HG03558 (cell line): Measurements from ENCODE around the gene LRP1-AS.

ENCODE experiments used
- ATAC-seq: cut with Tn5 transposase; IDR thresholded peaks from one replicate; pipeline ENCODE4 v1.9.1; 2021; ENCODE audit warnings: moderate number of reproducible peaks; ENCODE audit not compliant: unreplicated experiment; ENCODE audit errors: extremely low read depth

LRP1-AS gene

DNA sequence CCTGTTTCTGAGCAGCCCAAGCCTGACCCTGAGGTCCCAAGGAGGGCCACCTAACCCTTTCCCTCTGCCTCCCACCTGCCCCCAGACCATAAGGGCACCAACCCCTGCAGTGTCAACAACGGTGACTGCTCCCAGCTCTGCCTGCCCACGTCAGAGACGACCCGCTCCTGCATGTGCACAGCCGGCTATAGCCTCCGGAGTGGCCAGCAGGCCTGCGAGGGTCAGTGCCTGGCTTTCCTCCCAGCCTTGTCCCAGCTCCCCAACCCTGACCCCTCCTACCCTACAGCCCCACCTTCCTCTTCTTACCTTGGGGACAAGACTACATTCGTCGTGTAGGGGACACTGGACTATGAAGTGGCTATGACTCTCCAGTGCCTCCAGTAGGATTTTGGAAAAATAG lies 33.7 kb upstream of the LRP1-AS start:
- ATAC-seq: no peak

- ATAC-seq: no peak
These were observed 33.0 kb upstream of the LRP1-AS start for GRCh38 chr12:57180321-57180989.

DNA sequence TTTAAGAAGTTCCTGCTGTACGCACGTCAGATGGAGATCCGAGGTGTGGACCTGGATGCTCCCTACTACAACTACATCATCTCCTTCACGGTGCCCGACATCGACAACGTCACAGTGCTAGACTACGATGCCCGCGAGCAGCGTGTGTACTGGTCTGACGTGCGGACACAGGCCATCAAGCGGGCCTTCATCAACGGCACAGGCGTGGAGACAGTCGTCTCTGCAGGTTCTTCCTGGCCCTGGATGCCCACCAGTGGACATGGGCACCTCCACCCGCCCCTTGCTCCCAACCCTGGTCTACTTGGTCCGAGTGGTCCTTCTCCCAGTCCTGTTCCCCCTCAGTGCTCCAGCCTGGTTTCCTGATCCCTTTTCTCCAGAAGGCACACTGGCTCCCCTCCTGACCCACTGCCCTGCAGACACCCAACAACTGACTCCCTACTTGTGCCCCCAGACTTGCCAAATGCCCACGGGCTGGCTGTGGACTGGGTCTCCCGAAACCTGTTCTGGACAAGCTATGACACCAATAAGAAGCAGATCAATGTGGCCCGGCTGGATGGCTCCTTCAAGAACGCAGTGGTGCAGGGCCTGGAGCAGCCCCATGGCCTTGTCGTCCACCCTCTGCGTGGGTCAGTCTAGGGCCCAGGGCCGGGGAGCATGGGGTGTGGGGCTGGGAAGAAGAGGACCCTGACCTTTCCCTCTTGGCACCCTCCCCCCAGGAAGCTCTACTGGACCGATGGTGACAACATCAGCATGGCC lies 32.1 kb upstream of the LRP1-AS start:
- no peak for ATAC-seq

DNA sequence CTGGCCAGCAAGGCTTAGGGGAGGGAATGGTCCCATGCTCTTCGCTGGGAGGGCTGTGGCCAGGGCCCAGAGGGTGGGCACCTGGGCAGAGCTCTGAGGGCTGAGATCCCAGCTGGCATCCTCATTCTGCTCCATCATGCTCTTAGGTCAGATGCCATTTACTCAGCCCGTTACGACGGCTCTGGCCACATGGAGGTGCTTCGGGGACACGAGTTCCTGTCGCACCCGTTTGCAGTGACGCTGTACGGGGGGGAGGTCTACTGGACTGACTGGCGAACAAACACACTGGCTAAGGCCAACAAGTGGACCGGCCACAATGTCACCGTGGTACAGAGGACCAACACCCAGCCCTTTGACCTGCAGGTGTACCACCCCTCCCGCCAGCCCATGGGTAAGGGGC lies 30.8 kb upstream of the LRP1-AS start:
- ATAC-seq: no peak

DNA sequence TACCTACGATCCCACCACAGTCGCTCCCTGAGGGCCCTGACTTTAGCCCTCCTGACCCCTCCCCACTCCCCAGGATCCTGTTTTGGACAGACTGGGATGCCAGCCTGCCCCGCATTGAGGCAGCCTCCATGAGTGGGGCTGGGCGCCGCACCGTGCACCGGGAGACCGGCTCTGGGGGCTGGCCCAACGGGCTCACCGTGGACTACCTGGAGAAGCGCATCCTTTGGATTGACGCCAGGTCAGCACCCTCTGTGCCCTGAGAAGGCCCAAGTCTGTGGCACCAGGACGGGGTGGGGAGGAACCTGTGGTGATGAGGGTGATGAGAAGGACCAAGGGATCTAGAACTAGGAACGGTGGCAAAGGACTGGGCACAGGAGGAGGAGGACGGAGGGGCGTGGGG lies 29.9 kb upstream of the LRP1-AS start:
- ATAC-seq: no peak

GRCh38 chr12:57176846-57177245 lies 29.4 kb upstream of the LRP1-AS start:
- no peak for ATAC-seq

DNA sequence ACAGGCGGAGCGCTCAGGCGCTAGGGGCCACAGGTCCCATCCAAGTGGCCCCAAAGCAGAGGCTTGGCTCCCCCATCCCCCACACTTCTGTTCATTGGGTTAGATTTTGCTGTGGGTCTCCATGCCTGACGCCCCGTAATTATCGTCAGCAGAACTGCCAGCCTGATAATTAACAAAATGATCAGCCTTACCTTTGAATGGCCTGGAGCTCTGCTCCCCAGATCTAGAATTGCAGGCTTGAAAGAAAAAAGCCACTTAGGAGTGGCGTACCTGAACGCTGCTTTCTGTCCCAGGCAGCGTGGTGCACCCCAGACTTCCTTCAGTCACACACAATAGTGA lies 28.7 kb upstream of the LRP1-AS start:
- ATAC-seq: no peak

- no peak for ATAC-seq
These were observed 28.2 kb upstream of the LRP1-AS start for GRCh38 chr12:57175428-57176138.

GRCh38 chr12:57173683-57174082 lies 26.3 kb upstream of the LRP1-AS start:
- no peak for ATAC-seq

DNA sequence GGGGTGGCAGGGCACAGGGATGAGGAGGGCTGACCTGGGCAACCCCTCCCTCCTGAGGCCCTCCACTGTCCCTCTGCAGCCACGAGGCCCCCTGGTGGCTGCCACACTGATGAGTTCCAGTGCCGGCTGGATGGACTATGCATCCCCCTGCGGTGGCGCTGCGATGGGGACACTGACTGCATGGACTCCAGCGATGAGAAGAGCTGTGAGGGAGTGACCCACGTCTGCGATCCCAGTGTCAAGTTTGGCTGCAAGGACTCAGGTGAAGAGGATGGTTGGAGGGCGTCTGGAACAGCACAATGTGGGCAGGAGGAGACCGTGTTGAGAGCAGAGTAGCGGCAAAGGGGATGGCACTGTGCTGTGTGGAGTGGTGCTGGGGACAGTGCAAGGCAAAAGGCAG lies 25.7 kb upstream of the LRP1-AS start:
- no peak for ATAC-seq

DNA sequence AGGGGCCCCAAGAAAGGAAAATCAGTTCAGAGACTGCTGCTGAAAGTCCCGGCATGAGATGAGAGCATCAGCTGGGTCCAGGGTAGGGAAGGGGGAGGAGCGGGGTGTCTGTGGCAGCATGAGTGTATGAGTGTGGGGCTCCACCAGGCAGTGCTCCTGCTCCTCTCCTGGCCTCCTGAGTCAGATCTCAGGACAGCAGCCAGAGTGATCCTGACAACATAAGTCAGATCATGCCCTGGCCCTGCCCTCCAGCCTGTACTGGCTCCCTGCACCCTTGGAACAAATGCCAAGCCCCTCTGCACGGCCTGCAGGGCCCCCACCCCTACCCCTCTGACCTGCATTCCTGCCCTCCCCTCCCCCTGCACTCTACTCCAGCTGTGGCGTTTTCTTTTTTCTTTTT lies 24.2 kb upstream of the LRP1-AS start:
- ATAC-seq: no peak

DNA sequence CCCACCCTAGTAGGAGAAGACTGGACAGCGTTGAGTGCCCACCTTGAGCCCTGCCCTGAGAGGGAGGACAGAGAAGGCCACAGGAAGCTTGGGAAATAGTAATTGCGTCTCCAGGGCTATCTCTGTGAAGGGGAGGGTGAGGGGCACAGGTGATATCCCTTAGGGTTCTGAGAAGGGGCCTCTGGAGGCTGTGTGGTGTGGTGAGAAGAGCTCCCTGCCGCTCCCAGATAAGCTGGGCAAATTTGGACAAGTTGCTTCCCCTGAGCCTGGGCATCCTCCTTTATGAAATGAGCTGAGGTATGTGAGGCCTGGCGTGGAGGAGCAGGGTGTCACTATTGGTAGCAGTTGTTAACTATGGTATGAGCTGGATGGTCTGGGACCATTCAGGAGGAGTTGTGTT lies 23.5 kb upstream of the LRP1-AS start:
- ATAC-seq: no peak

- no peak for ATAC-seq
These were observed 23.0 kb upstream of the LRP1-AS start for GRCh38 chr12:57170408-57170807.

DNA sequence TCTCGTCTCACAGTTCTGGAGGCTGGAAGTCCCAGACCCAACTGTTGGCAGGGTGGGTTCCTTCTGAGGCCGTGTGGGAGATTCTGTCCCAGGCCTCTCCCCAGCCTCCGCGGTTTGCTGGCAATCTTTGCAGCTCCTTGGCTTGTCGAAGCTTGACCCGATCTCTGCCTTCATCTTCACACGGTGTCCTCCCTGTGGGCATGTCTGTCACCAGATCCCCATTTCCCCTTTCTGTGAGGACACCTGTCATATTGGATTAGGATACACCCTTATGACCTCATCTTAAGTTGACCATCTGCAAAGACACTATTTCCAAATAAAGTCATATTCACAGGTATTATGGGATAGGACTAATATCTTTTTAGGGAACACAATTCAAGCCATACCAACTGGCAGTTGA lies 22.6 kb upstream of the LRP1-AS start:
- ATAC-seq: no peak

DNA sequence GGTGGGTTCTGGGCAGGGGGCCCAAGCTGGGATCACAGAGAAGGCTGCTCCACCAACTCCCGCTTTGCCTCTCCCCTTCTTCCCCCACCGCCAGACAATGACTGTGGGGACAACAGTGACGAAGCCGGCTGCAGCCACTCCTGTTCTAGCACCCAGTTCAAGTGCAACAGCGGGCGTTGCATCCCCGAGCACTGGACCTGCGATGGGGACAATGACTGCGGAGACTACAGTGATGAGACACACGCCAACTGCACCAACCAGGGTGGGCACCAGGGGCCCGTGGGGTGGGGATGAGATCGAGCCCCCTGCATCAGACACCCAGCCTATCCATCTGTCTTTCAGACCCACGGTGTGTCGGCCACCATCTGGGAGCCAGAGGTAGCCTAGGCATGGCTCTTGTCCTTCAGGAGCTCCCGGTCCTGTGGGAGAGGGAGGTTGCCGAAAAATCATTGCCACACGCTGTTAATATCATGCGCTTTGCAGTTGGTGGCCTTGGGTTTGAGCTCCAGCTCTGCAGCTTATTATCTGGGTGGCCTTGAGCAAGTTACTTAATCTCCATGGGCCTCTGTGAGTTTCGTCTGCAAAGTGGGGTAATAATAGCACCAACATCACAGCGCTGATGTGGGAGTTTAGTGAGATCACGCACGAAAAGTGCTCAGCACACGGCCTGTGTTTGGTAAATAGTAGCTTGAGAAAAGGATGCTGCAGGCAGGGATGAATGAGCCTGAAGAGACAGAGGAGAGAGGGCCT lies 21.8 kb upstream of the LRP1-AS start:
- no peak for ATAC-seq

GRCh38 chr12:57168058-57168457 lies 20.6 kb upstream of the LRP1-AS start:
- no peak for ATAC-seq

DNA sequence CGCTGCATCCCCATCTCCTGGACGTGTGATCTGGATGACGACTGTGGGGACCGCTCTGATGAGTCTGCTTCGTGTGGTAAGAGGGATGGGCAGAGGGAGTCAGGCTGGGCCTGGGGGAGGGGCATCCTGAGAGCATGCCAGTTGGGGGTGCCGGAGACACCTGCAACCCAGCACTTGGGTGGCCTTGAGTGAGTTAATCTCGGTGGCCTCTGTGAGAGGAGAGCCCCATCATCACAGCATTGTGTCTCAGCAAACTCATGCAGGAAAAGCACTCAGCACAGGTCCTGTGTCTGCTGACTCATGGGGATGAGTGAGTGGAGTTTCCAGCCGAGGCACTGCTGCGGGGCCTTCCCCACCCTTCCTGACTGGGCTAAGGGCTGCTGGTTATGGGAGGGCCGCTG lies 19.6 kb upstream of the LRP1-AS start:
- no peak for ATAC-seq

- no peak for ATAC-seq
These were observed 18.3 kb upstream of the LRP1-AS start for GRCh38 chr12:57165741-57166140.

DNA sequence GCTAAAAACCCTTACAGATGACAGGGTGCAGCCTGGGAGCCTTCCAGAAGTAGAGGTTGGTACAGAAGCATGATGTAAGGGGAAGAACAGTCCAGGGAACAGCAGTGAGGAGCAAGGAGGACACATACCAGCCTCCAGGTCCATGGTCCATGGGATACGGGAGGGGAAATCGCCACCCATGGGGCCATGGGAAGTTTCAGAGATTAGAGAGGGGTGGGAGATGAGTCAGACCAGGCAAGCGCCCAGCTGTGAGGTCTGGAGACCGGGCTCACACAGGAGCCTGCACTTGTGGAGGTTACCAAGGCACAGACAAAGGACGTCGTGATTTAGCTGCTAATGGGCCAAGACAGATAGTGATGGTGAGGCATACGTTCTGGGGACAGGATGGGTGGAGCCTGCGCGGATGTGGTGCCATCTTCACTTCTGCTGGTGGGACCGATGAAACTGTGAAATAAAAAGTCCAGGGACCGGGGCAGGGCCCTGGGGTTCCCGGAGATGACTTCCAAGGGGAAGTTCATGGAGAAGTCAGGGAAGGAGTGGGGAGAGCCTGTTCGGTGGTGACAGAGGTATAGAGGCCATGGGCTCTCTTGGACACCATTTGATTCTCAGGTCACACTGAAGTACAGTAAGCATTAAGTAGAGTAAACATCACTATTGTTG lies 17.7 kb upstream of the LRP1-AS start:
- ATAC-seq: no peak

DNA sequence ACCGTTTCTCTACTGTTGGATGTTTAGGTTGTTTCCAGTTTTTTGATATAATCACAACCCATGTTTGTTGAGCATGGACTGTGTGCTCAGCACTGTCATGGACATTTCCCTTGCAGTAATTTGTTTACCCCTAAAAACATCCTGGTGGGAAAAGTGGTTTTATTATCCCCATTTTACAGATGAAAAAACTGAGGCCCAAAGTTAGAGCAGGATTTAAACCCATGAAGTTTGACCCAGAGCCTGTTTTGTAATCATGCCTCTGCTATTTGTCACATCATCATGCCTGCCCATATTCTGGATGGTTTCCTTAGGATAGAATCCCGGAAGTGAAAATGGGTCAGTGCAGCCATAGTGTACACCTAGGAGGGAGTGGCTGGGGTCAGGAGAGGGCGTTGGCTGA lies 17.0 kb upstream of the LRP1-AS start:
- ATAC-seq: no peak
